Bronchial epithelial cell (primary cell): ENCODE results near the gene LMAN1L. TPM values are rescaled to one million over a fixed set of nuclear protein-coding genes. Genes with fewer than 3 reads are reported as not detected.

Experiments
- DNase-seq: peaks from one replicate; pipeline ENCODE4 v3.0.0-alpha.2; 2010; ENCODE audit warnings: low read depth
- FAIRE-seq: peaks from 2 replicates; lab custom pipeline; 2011; peaks lifted over from hg19 to GRCh38; lab: Jason Lieb, UNC
- H3K27me3 ChIP-seq: 2 replicates; pipeline ENCODE4 v1.5.1; 2011; ENCODE audit warnings: low read length; ENCODE audit not compliant: control insufficient read depth, insufficient read depth
- H3K36me3 ChIP-seq: 2 replicates; pipeline ENCODE4 v1.5.1; 2011; ENCODE audit warnings: low read length; ENCODE audit not compliant: control insufficient read depth, insufficient read depth
- H3K4me3 ChIP-seq: 2 replicates; pipeline ENCODE4 v1.5.1; 2011; ENCODE audit warnings: mild to moderate bottlenecking, low read depth, low read length, control low read depth
- total RNA-seq: library from RNA; depleted of rRNA; stranded (reverse); fragments of >200 nt; gene quantifications from 2 replicates; pipeline ENCODE4 v1.2.1, GENCODE V29; 2014
- TF ChIP-seq, protein P1 (sequence below): IDR thresholded peaks from 2 replicates; pipeline ENCODE4 v1.5.1; 2011; ENCODE audit warnings: mild to moderate bottlenecking, moderate library complexity, low read length, control low read depth, inconsistent platforms; ENCODE audit not compliant: insufficient read depth, severe bottlenecking

The LMAN1L gene
- total RNA-seq, 1 donor from 2014 or later: under 0.01 TPM

DNA sequence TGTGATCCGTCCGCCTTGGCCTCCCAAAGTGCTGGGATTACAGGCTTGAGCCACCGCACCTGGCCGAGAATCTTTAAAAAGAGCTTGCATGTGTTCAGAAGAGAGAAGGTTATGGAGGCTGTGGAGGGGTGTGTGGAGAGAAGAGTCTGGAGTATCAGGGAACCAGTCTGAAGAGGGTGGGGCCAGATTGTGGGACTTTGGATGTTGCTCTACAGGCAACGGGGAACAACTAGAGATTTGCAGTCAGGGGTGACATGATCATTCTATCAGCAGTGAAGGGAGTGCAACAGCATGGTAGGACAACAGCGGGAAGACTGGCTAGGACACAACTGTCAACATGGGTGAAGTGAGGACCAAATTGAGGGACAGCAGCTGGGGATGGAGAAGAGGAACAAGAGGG, 51.7 kb downstream of the LMAN1L start:
- H3K4me3 ChIP-seq: no peak overlapping the region
- H3K36me3 ChIP-seq: peaks cover 2% of the 10 kb centered on the region
- FAIRE-seq (no peak), DNase-seq (no peak)
- H3K27me3 ChIP-seq: no peaks in the 10 kb centered on the region
- TF ChIP-seq, protein P1, sequence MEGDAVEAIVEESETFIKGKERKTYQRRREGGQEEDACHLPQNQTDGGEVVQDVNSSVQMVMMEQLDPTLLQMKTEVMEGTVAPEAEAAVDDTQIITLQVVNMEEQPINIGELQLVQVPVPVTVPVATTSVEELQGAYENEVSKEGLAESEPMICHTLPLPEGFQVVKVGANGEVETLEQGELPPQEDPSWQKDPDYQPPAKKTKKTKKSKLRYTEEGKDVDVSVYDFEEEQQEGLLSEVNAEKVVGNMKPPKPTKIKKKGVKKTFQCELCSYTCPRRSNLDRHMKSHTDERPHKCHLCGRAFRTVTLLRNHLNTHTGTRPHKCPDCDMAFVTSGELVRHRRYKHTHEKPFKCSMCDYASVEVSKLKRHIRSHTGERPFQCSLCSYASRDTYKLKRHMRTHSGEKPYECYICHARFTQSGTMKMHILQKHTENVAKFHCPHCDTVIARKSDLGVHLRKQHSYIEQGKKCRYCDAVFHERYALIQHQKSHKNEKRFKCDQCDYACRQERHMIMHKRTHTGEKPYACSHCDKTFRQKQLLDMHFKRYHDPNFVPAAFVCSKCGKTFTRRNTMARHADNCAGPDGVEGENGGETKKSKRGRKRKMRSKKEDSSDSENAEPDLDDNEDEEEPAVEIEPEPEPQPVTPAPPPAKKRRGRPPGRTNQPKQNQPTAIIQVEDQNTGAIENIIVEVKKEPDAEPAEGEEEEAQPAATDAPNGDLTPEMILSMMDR: no peak

DNA sequence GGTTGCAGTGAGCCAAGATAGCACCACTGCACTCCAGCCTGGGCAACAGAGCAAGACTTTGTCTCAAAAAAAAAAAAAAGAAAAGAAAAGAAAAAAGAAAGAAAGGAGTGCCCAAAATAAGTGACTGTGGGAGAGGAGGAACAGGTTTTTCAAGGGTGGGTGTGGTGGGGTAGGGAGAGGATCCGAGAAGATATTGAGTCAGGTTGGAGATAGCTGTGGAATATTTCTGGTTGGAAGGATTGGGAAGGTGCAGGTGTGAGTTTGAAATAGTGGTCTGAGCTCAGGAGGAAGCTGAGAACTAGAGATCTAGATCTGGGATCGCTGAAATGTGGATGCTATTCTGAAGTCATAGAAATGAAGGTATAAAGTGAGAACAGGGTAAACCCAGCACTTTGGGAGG, 52.7 kb downstream of the LMAN1L start:
- FAIRE-seq: no peak
- Histone ChIP-seq H3K36me3 (peaks cover 4% of the 10 kb centered on the region), H3K27me3 (no peaks in the 10 kb centered on the region), H3K4me3 (no peak overlapping the region)
- DNase-seq: peak; percentile 51
- TF ChIP-seq, protein P1: no peak

DNA sequence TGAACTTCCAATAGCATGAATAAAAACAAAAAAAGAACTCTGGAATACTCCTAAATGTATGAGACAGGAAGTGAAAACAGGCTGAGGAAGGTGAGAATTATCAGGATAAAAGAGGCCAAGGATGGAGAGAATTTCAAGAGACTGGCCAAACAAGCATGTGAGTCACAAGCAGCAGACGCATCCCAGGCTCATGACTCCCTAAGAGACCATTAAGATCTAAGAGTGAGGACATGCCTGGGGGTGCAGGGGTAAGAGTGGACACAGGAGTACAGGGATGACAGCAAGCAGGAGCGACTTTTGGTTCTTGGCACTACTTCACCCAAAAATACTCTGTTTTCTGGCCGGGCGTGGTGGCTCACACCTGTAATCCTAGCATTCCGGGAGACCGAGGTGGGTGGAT, 53.5 kb downstream of the LMAN1L start:
- Histone ChIP-seq H3K36me3 (peaks cover 4% of the 10 kb centered on the region), H3K27me3 (no peaks in the 10 kb centered on the region), H3K4me3 (no peak overlapping the region)
- TF ChIP-seq, protein P1: no peak
- DNase-seq (peak; percentile 89), FAIRE-seq (no peak)

DNA sequence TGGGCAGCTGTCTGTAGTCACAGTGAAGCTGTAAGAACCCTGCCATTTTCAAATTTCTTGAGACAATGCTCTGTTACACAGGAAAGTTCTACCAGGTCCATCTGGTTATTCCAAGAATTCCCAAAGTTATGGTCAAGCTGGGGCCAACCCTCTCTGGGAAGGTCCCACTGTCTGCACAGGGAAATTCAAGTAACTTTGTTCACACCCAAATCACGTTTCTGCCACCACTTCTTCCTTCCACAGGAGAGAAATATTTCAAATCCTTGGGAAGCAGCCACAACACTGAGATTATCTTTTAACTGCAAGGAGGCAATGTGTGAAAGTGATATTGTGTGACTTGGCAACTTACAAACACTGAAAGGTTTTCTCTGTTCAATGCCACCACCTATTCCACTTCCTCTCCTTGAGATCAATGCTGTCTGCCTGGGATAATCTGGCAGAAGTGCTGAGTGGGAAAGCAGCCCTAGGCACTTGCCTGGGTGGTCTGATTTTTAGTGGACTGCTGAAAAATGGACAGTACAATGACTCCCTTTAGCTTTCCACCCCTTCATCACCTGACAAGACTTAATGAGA, 54.9 kb downstream of the LMAN1L start:
- no peak for FAIRE-seq
- H3K27me3 ChIP-seq: no peaks in the 10 kb centered on the region
- peaks cover 4% of the 10 kb centered on the region for H3K36me3 ChIP-seq
- TF ChIP-seq, protein P1: no peak
- H3K4me3 ChIP-seq: no peak overlapping the region
- no peak for DNase-seq

DNA sequence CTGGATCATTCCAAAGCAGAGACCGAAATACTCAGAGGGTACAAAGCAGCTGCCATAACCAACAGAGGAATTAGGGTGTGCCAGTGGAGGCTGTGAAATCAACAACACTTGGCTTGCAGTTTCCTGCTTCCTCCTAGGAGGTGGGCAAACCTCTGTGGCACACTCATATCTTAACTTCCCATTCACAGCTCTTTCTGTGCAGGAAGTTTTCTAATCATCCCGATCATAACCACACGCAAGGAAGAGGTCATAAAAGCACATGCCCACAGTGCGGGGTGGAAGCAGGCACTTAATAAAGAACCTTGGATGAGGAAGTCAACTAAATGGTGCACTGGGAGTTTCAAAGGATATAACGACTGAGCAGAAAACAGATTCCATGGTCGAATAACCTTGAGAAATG, 55.4 kb downstream of the LMAN1L start:
- Histone ChIP-seq H3K27me3 (no peaks in the 10 kb centered on the region), H3K4me3 (no peak overlapping the region), H3K36me3 (peaks cover 4% of the 10 kb centered on the region)
- DNase-seq (no peak), FAIRE-seq (no peak)
- TF ChIP-seq, protein P1: no peak

DNA sequence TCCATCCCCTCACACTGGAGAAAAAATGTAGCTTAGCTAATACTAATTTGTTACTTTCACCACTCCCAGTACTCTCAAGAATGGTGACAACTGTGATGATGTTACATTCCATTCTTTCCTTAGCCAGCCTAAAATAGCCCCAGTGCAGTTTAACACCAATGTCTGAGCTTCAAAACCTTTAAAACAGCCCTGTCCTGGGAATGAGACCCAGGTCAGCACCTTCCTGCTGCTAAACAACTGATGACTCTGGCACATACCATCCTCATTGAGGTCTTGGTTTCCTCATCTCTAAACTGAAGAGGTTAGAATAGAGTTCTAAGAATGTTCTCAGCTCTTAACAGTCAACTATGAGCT, 56.7 kb downstream of the LMAN1L start:
- H3K4me3 ChIP-seq: no peak overlapping the region
- H3K36me3 ChIP-seq: peaks cover 4% of the 10 kb centered on the region
- H3K27me3 ChIP-seq: no peaks in the 10 kb centered on the region
- FAIRE-seq (no peak), DNase-seq (no peak)
- TF ChIP-seq, protein P1: no peak
